RKO (cell line): Measurements from ENCODE around the gene AHNAK.
"Not testable (repeated sequence)": the region's sequence is repeated elsewhere in the genome, so short reads cannot be mapped to it uniquely, and the experiment has no call there.

Source experiments
- DNase-seq: peaks from one replicate; pipeline ENCODE4 v3.0.0-alpha.2; 2016; ENCODE audit warnings: low spot score

Gene AHNAK

GRCh38 chr11:62573592-62574362 is 27.2 kb upstream of the AHNAK start, which contains the start of gene EEF1G:
Gene EEF1G, minus strand, starts transcription at chr11:62573891. Its CDS starts 49 bp downstream, at chr11:62573842.
- DNase-seq = peak; percentile 99

- DNase-seq = peak; percentile 52
Observed at GRCh38 chr11:62573006-62573591, 26.5 kb upstream of the AHNAK start.

GRCh38 chr11:62572431-62572830 is 25.8 kb upstream of the AHNAK start:
- no peak for DNase-seq

- not testable (repeated sequence) for DNase-seq
Observed at GRCh38 chr11:62571493-62571892, 24.9 kb upstream of the AHNAK start.

GRCh38 chr11:62570903-62571302 is 24.3 kb upstream of the AHNAK start:
- not testable (repeated sequence) for DNase-seq

- DNase-seq = no peak
Observed at GRCh38 chr11:62569611-62570010, 23.0 kb upstream of the AHNAK start.

GRCh38 chr11:62567018-62567633 is 20.5 kb upstream of the AHNAK start:
- DNase-seq = no peak

GRCh38 chr11:62566247-62566646 is 19.6 kb upstream of the AHNAK start:
- DNase-seq = no peak

GRCh38 chr11:62565100-62565802 is 18.6 kb upstream of the AHNAK start:
- no peak for DNase-seq

GRCh38 chr11:62561677-62562230 is 15.1 kb upstream of the AHNAK start:
- not testable (repeated sequence) for DNase-seq

GRCh38 chr11:62560566-62561103 is 14.0 kb upstream of the AHNAK start:
- peak; percentile 93 for DNase-seq

GRCh38 chr11:62559626-62560025 is 13.0 kb upstream of the AHNAK start:
- DNase-seq = not testable (repeated sequence)

- no peak for DNase-seq
Observed at GRCh38 chr11:62559204-62559603, 12.6 kb upstream of the AHNAK start.

- no peak for DNase-seq
Observed at GRCh38 chr11:62558669-62559068, 12.1 kb upstream of the AHNAK start.

- no peak for DNase-seq
Observed at GRCh38 chr11:62556875-62557631, 10.4 kb upstream of the AHNAK start.

- DNase-seq = peak; percentile 91
Observed at GRCh38 chr11:62556108-62556874, 9.7 kb upstream of the AHNAK start.

- no peak for DNase-seq
Observed at GRCh38 chr11:62555464-62556107, 9.0 kb upstream of the AHNAK start.

- DNase-seq = no peak
Observed at GRCh38 chr11:62554387-62555167, 8.0 kb upstream of the AHNAK start.

- DNase-seq = peak; percentile 96
Observed at GRCh38 chr11:62553839-62554361, 7.3 kb upstream of the AHNAK start.
